Immature natural killer cell (primary cell): ENCODE measurements around the gene HGD. TPM values are rescaled to one million over a fixed set of nuclear protein-coding genes. Genes with fewer than 3 reads are reported as not detected.

Experiments
- DNase-seq, 3 donors: peaks; one replicate each; pipeline ENCODE4 v3.0.0; 2022; ENCODE audit warnings: mixed read lengths in 1 of 3
- H3K27ac Mint-ChIP-seq, 6 donors: one replicate each; pipeline ENCODE4 v1.8.0; 2020; ENCODE audit warnings: mixed read lengths in 6 of 6, mild to moderate bottlenecking in 5 of 6, inconsistent platforms in 4 of 6, moderate library complexity in 3 of 6
- H3K27me3 Mint-ChIP-seq, 3 donors: one replicate each; pipeline ENCODE4 v1.8.0; 2020 to 2021; ENCODE audit warnings: low read depth in 3 of 3, mild to moderate bottlenecking in 3 of 3, mixed read lengths in 3 of 3, moderate library complexity in 3 of 3, inconsistent platforms in 1 of 3
- H3K36me3 Mint-ChIP-seq, 3 donors: one replicate each; pipeline ENCODE4 v1.8.0; 2020; ENCODE audit warnings: mixed read lengths in 3 of 3, inconsistent platforms in 2 of 3, mild to moderate bottlenecking in 2 of 3
- H3K4me1 Mint-ChIP-seq, 2 donors: one replicate each; pipeline ENCODE4 v1.8.0; 2020; ENCODE audit warnings: inconsistent platforms in 2 of 2, mild to moderate bottlenecking in 2 of 2, mixed read lengths in 2 of 2, moderate library complexity in 1 of 2
- H3K4me3 Mint-ChIP-seq, 5 donors: one replicate each; pipeline ENCODE4 v1.8.0; 2020; ENCODE audit warnings: mild to moderate bottlenecking in 5 of 5, mixed read lengths in 5 of 5, inconsistent platforms in 3 of 5, moderate library complexity in 3 of 5
- H3K9me3 Mint-ChIP-seq, 6 donors: one replicate each; pipeline ENCODE4 v1.8.0; 2020; ENCODE audit warnings: mild to moderate bottlenecking in 6 of 6, mixed read lengths in 6 of 6, inconsistent platforms in 4 of 6, moderate library complexity in 3 of 6
- polyA plus RNA-seq, 3 donors: library from polyadenylated mRNA; unstranded; fragments of 300-500 nt; fragmentation: Illumina TruSeq; gene quantifications; one replicate each; pipeline ENCODE4 v1.2.3, GENCODE V29; 2021

The HGD gene
- polyA plus RNA-seq, 3 donors from 2014 or later = 1.2 to 2.5 TPM; not detected in 1

DNA sequence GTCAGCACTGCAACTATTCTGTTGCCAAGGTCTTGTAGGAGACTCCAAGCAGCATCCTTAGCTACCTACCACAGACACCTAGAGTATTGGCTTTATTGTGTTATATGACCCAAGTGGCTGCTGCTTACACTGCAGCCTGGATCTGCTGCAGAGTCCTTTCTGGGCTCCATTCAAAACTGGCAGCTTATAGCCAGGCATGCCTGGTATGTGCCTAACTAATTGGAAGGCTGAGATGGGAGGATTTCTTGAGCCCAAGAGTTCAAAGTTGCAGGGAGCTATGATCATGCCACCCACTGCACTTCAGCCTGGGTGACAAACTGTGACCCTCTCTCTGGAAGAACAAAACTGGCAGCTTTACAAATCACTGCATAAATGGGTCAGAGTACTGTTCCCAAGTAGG lies 77.3 kb downstream of the HGD start:
- no peak for DNase-seq
- H3K27me3 Mint-ChIP-seq = peaks cover 0 to 4% (median 3%) of the 10 kb centered on the region in 3 donors
- H3K9me3 Mint-ChIP-seq = no peaks in the 10 kb centered on the region
- H3K27ac Mint-ChIP-seq = no peak overlapping the region
- peaks cover 0 to 2% of the 10 kb centered on the region in 2 donors for H3K4me1 Mint-ChIP-seq
- peaks cover 0 to 16% (median 14%) of the 10 kb centered on the region in 3 donors for H3K36me3 Mint-ChIP-seq
- no peak overlapping the region for H3K4me3 Mint-ChIP-seq

DNA sequence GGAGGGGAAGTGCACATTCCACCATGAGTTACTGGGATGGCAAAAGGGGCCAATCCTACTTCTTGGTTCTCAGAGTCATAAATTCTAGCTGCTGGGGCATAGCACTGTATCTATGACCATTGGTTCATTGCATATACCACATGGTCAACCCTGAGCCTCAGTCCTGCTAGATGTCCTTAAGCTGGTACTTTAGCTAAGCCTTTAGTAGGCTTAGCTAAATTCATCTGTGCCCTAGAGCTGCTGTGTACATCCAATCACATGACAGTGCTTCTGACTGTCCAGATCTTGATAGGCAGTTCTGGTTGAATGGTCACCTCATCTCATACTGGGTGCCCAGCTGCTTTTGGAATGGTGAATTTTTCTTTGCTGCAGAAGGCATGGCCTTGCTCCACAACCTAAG lies 77.7 kb downstream of the HGD start:
- Mint-ChIP-seq H3K36me3 (peaks cover 0 to 16% (median 14%) of the 10 kb centered on the region in 3 donors), H3K27ac (no peak overlapping the region), H3K9me3 (no peaks in the 10 kb centered on the region), H3K27me3 (peaks cover 0 to 4% (median 3%) of the 10 kb centered on the region in 3 donors), H3K4me1 (peaks cover 0 to 2% of the 10 kb centered on the region in 2 donors), H3K4me3 (no peak overlapping the region)
- DNase-seq = no peak

DNA sequence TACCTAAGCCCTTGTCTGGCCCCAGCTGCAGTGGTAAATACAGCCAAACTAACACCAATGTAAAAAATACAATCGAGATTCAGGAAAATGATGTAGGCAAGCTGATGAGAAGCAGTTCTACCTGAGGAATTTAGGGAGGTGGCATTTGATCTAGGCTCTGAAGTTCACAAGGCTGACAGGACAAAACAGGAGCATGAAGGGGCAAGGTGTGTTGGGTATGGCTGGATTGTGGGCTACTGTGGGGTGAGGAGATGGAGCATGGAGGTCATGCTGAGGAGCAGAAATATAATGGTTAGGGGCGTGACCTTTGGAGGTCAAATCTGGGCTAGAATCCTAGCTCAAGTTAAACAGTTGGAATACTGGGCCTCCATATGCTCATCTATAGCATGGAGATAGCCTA lies 79.4 kb downstream of the HGD start:
- peaks cover 0 to 2% of the 10 kb centered on the region in 2 donors for H3K4me1 Mint-ChIP-seq
- peaks cover 0 to 14% (median 13%) of the 10 kb centered on the region in 3 donors for H3K36me3 Mint-ChIP-seq
- no peak for DNase-seq
- H3K9me3 Mint-ChIP-seq = no peaks in the 10 kb centered on the region
- H3K4me3 Mint-ChIP-seq = no peak overlapping the region
- peak overlapping the region in 2 of 6 donors; percentile 0 to 18 for H3K27ac Mint-ChIP-seq
- H3K27me3 Mint-ChIP-seq = peaks cover 0 to 3% (median 0%) of the 10 kb centered on the region in 3 donors

DNA sequence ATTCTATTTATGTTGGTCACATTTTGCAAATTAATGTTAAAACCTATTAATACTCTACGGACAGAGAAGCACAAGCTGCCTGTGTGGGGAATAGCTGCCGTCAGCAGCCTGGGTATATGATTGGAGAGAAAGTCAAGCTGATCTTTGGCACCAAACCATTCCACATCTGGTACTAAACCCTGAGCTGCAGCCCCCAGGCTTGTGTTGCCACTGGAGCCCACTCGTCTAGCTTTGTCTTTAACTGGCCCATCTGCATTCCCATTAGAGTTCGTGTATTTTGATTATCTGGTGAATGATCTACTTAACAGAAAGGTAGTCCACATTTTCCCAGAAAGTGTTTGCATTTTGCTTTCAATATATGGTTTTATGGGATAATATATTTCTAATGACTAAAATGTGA lies 80.5 kb downstream of the HGD start:
- Mint-ChIP-seq H3K4me1 (peaks cover 0 to 2% of the 10 kb centered on the region in 2 donors), H3K27me3 (peaks cover 0 to 2% (median under 1%) of the 10 kb centered on the region in 3 donors), H3K27ac (peak overlapping the region in 1 of 6 donors; percentile 4), H3K36me3 (peaks cover 0 to 14% (median 13%) of the 10 kb centered on the region in 3 donors), H3K9me3 (no peaks in the 10 kb centered on the region), H3K4me3 (no peak overlapping the region)
- DNase-seq = no peak

DNA sequence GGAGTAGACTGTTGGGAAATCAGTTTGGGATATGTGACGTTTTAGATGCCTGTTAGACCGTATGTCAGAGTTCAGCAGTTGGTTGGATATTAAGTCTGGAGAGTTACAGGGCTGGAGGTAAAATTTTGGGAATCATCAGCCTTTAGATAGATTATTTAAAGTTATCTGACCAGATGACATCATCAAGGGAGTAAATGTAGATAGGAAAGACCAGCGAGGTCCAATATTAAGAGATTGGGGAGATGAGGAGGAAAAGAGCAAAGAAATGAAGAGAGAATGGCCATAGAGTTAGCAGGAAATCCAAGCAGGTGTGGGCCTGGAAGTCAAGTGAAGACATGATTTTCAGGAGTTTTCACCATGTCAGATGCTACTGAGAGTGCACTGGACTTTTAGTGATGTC lies 82.8 kb downstream of the HGD start:
- Mint-ChIP-seq H3K4me3 (no peak overlapping the region), H3K9me3 (no peaks in the 10 kb centered on the region), H3K4me1 (peaks cover 9 to 12% of the 10 kb centered on the region in 2 donors), H3K27ac (no peak overlapping the region), H3K36me3 (peaks cover 0 to 14% (median 13%) of the 10 kb centered on the region in 3 donors), H3K27me3 (peaks cover 5 to 8% (median 6%) of the 10 kb centered on the region in 3 donors)
- DNase-seq = no peak

DNA sequence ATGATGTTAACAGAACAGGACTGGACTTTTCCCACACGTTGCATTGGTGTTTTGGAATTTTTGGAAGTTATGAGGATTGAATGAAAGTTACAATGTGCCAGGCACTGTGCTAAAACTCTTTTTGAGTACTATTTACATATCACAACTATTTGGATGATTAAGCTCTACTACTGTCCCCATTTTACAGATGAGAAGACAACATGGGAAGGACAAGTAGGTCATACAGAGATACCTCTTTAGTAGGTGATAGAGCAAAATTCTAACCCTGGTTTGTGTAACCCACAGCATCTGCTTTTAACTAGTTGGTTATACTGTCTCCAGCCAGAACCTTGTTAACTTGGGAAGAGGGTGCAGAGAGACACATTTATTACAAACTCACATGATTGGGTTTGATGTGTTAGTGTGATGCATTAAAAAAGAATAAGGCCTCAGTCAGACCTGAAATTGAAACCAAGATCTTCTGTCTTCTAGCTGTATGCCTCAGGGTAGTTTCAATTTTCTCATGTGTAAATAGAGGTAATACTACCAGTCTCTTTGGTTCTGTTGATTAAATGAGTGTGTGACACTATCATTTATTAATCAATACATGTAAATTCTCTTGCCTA lies 84.5 kb downstream of the HGD start:
- DNase-seq = peak in 1 of 3 donors; percentile 7
- H3K9me3 Mint-ChIP-seq = no peaks in the 10 kb centered on the region
- peak overlapping the region in 2 of 6 donors; percentile 86 to 87 for H3K27ac Mint-ChIP-seq
- H3K4me1 Mint-ChIP-seq = peaks cover 9 to 12% of the 10 kb centered on the region in 2 donors
- H3K36me3 Mint-ChIP-seq = peaks cover 0 to 9% (median 8%) of the 10 kb centered on the region in 3 donors
- H3K4me3 Mint-ChIP-seq = peak overlapping the region; percentile 64 to 85 (median 80)
- peaks cover 5 to 10% (median 6%) of the 10 kb centered on the region in 3 donors for H3K27me3 Mint-ChIP-seq

DNA sequence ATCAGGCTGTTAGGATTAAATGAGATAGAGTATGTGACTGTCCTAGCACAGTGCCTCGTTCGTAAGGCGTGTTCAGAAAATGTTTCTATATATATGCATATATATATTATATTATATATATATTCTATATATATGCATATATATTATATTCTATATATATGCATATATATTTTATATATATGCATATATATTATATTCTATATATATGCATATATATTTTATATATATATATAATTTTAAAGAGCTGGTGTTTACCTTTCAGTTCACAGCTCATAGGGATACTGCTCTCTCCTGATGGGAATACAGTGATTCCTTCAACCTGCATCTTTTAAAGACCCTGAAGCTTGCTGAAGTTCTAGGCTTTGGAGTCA lies 85.2 kb downstream of the HGD start:
- Mint-ChIP-seq H3K9me3 (no peaks in the 10 kb centered on the region), H3K36me3 (peaks cover 0 to 9% (median 6%) of the 10 kb centered on the region in 3 donors), H3K4me3 (peak overlapping the region; percentile 89 to 97 (median 95)), H3K27ac (peak overlapping the region in 5 of 6 donors; percentile 94 to 97 (median 95)), H3K4me1 (peaks cover 9 to 12% of the 10 kb centered on the region in 2 donors), H3K27me3 (peaks cover 5 to 11% (median 8%) of the 10 kb centered on the region in 3 donors)
- DNase-seq = no peak

DNA sequence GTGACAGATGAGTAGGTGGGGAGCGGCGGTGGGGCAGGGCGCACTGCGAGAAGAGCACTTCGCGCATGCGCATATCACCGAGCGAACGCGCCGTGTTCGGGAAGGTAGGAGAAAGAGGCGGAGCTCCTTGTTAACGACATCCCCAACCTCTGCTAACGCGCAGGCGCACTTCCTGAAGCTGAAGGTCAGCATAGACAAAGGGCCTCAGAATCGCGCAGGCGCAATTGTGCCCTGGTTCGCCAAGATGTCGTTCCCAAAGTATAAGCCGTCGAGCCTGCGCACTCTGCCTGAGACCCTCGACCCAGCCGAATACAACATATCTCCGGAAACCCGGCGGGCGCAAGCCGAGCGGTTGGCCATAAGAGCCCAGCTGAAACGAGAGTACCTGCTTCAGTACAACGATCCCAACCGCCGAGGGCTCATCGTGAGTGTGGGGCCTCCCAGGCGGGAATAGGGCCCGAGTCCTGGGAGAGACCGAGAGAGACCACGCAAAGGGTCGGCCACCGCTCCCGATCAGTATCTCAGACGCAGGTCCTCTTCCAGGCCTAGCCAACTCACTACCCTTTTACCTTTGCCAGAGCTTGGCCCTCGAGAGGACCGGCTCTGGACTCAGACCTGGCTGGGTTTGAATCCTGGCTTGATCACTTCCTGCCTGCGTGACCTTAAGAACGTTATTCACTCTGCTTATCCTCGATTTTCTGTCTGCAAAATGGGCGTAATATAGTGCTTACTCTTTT lies 85.8 kb downstream of the HGD start, which contains the start of gene NDUFB4:
Gene NDUFB4, plus strand, starts transcription at position 221 of the 737 bp plus-strand sequence. Its CDS starts 24 bp downstream, at position 245.
- H3K27ac Mint-ChIP-seq = peak within 1 kb of the TSS in 5 of 6 donors; percentile 94 to 97 (median 95)
- H3K4me3 Mint-ChIP-seq = peak within 1 kb of the TSS; percentile 89 to 97 (median 95)
- peaks cover 9 to 12% of the 10 kb centered on the region in 2 donors for H3K4me1 Mint-ChIP-seq

DNA sequence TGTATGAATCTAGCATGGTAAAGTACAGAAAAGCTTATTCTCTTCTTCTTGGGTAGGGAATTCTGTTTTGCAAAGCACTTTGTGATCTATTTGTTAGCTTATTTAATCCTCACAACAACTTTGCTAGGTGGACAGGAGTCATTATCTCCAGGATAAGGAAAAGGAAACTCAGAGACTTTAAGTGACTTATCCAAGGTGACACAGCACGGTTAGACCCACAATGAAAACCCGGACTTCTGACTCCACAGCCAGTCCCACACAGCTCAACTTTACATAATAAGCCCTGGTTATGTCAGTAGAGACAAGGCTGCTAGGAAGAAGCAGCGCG lies 86.3 kb downstream of the HGD start:
- H3K9me3 Mint-ChIP-seq = no peaks in the 10 kb centered on the region
- H3K4me3 Mint-ChIP-seq = peak overlapping the region; percentile 89 to 97 (median 95)
- H3K4me1 Mint-ChIP-seq = peaks cover 7 to 12% of the 10 kb centered on the region in 2 donors
- H3K27me3 Mint-ChIP-seq = peaks cover 5 to 11% (median 8%) of the 10 kb centered on the region in 3 donors
- no peak for DNase-seq
- H3K36me3 Mint-ChIP-seq = no peaks in the 10 kb centered on the region
- peak overlapping the region in 5 of 6 donors; percentile 94 to 97 (median 95) for H3K27ac Mint-ChIP-seq

More for the DNA sequence above, 85.8 kb downstream of the HGD start, which contains the start of gene NDUFB4:
- peaks cover 0 to 3% (median under 1%) of the 10 kb centered on the region in 3 donors for H3K36me3 Mint-ChIP-seq
- peaks cover 5 to 11% (median 8%) of the 10 kb centered on the region in 3 donors for H3K27me3 Mint-ChIP-seq
- DNase-seq = peak; percentile 92 to 96 (median 95)
- H3K9me3 Mint-ChIP-seq = no peaks in the 10 kb centered on the region

DNA sequence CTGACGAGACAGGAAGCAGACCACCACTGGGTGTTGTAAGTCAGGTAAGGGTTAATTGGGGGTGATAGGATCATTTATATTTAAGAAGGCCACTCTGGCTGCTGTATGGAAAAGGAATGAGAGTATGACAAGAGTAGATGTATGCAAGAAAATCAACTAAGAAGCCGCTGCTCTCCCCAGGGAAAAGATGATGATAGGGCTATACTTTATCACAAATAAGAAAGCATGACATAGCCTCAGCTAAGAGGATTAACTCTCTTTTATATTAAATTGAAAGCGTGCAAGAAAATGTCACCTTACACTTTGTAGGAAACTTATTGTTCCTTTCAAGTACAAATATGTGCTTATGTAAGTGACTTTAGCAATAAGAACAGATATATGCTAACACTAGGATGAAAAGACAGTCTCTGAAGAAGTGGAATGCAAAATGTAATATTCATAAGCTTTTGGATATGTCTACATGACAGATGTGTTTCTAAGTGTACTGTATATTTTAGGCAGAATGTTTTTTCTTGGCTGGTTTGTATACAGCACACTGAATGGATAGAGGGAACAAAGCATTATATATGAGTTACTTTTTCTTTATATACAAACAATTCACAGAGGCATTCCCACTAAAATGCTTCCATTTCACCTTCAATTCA lies 94.6 kb downstream of the HGD start:
- H3K36me3 Mint-ChIP-seq = no peaks in the 10 kb centered on the region
- H3K27me3 Mint-ChIP-seq = peaks cover 4 to 6% (median 6%) of the 10 kb centered on the region in 3 donors
- H3K9me3 Mint-ChIP-seq = no peaks in the 10 kb centered on the region
- H3K4me3 Mint-ChIP-seq = no peak overlapping the region
- no peaks in the 10 kb centered on the region for H3K4me1 Mint-ChIP-seq
- DNase-seq = no peak
- no peak overlapping the region for H3K27ac Mint-ChIP-seq

Other genes with a start within 250 kb of the HGD start
- gene FSTL1, start 231.2 kb downstream of the HGD start, polyA plus RNA-seq = 1 to 10 TPM in 1 of 3 donors, not detected in 2; 1.7 TPM
- gene NDUFB4, start 85.9 kb downstream of the HGD start, polyA plus RNA-seq = 100 to 1,000 TPM; 202 to 231 (median 217) TPM
- 10 to 100 TPM; 19.8 to 26.4 (median 26.1) TPM for gene RABL3, start 60.3 kb upstream of the HGD start, polyA plus RNA-seq
- 10 to 100 TPM in 2 of 3 donors, 1 to 10 TPM in 1; 10.0 to 15.9 (median 11.0) TPM for gene GTF2E1, start 60.5 kb upstream of the HGD start, polyA plus RNA-seq
- not detected for gene STXBP5L, start 226.0 kb upstream of the HGD start, polyA plus RNA-seq